Transverse colon (tissue), 4 donors: ENCODE measurements around the gene SH3RF3.

Experiments
- CTCF ChIP-seq, 5 experiments: fragments of 200-600 bp in 3 of 5; fragments of 450-650 bp in 2 of 5; sonication (generic) in 3 of 5; IDR thresholded peaks; 1 replicate in 2 of 5; 2 replicates in 3 of 5; pipeline ENCODE4 v1.5.1; 2016 to 2017; ENCODE audit warnings: antibody characterized with exemption in 5 of 5, inconsistent platforms in 3 of 5, mild to moderate bottlenecking in 2 of 5, moderate library complexity in 1 of 5
- EP300 ChIP-seq: sonication (generic); formaldehyde crosslinking; IDR thresholded peaks from one replicate; pipeline ENCODE4 v1.6.1; 2017; ENCODE audit warnings: antibody characterized with exemption, low read depth
- POLR2A ChIP-seq: fragments of 450-650 bp; IDR thresholded peaks from one replicate; pipeline ENCODE4 v1.6.1; 2016; ENCODE audit warnings: antibody characterized with exemption, mild to moderate bottlenecking, moderate library complexity
- POLR2AphosphoS5 ChIP-seq, 3 donors: sonication (generic); formaldehyde crosslinking; IDR thresholded peaks; one replicate each; pipeline ENCODE4 v1.6.1; 2016; ENCODE audit warnings: antibody characterized with exemption in 3 of 3

GRCh38 chr2:109514857-109515256 is 385.9 kb downstream of the SH3RF3 start:
- TF ChIP-seq CTCF (IDR thresholded peaks at IDR 0.05), result no peak
- no peak for TF ChIP-seq POLR2A
- no peak for TF ChIP-seq POLR2AphosphoS5 (IDR thresholded peaks at IDR 0.05)
- TF ChIP-seq EP300, result no peak
